Peyer's patch (tissue), 4 donors: ENCODE data around the gene GJA3.

Experiments used
- CTCF ChIP-seq, 6 experiments: fragments of 450-650 bp in 4 of 6; fragments of 200-600 bp in 2 of 6; sonication (generic) in 1 of 6; IDR thresholded peaks; one replicate each; pipeline ENCODE4 v1.5.1; 2017 to 2019; ENCODE audit warnings: antibody characterized with exemption in 6 of 6, mild to moderate bottlenecking in 3 of 6, moderate library complexity in 1 of 6
- POLR2A ChIP-seq, 2 donors: fragments of 450-650 bp; IDR thresholded peaks; one replicate each; pipeline ENCODE4 v1.5.1; 2017; ENCODE audit warnings: antibody characterized with exemption in 2 of 2, mild to moderate bottlenecking in 2 of 2, moderate library complexity in 2 of 2

GRCh38 chr13:20170921-20171320, 10.1 kb upstream of the GJA3 start:
- no peak for TF ChIP-seq CTCF (IDR thresholded peaks at IDR 0.05)
- no peak for TF ChIP-seq POLR2A (IDR thresholded peaks at IDR 0.05)
